ENCODE measurements around the gene KLHL11. TPM values are rescaled to one million over a fixed set of nuclear protein-coding genes. Genes with fewer than 3 reads are reported as not detected.

Gene KLHL11
- total RNA-seq, 1 donor from 2014 or later: 9.0 TPM

- Mint-ChIP-seq H3K27ac (ENCODE audit: unreplicated experiment) (no peak overlapping the region), H3K4me1 (ENCODE audit: unreplicated experiment) (no peaks in the 10 kb centered on the region), H3K36me3 (ENCODE audit: low read depth, unreplicated experiment) (peaks cover 69% of the 10 kb centered on the region), H3K27me3 (ENCODE audit: unreplicated experiment) (peaks cover 5% of the 10 kb centered on the region), H3K4me3 (ENCODE audit: unreplicated experiment) (peak overlapping the region; percentile 47), H3K9me3 (ENCODE audit: unreplicated experiment) (no peaks in the 10 kb centered on the region)
- no peak for DNase-seq (ENCODE audit: low spot score)
- TF ChIP-seq CTCF (IDR thresholded peaks at IDR 0.05; ENCODE audit: unreplicated experiment): no peak
Observed at GRCh38 chr17:41906465-41907184, 41.4 kb upstream of the KLHL11 start.

- DNase-seq (ENCODE audit: low spot score): no peak
- Mint-ChIP-seq H3K4me1 (ENCODE audit: unreplicated experiment) (no peaks in the 10 kb centered on the region), H3K9me3 (ENCODE audit: unreplicated experiment) (no peaks in the 10 kb centered on the region), H3K27me3 (ENCODE audit: unreplicated experiment) (peaks cover 5% of the 10 kb centered on the region), H3K27ac (ENCODE audit: unreplicated experiment) (no peak overlapping the region), H3K36me3 (ENCODE audit: low read depth, unreplicated experiment) (peaks cover 73% of the 10 kb centered on the region), H3K4me3 (ENCODE audit: unreplicated experiment) (peak overlapping the region; percentile 42)
- TF ChIP-seq CTCF (IDR thresholded peaks at IDR 0.05; ENCODE audit: unreplicated experiment): no peak
Observed at GRCh38 chr17:41905172-41905571, 39.9 kb upstream of the KLHL11 start.

DNA sequence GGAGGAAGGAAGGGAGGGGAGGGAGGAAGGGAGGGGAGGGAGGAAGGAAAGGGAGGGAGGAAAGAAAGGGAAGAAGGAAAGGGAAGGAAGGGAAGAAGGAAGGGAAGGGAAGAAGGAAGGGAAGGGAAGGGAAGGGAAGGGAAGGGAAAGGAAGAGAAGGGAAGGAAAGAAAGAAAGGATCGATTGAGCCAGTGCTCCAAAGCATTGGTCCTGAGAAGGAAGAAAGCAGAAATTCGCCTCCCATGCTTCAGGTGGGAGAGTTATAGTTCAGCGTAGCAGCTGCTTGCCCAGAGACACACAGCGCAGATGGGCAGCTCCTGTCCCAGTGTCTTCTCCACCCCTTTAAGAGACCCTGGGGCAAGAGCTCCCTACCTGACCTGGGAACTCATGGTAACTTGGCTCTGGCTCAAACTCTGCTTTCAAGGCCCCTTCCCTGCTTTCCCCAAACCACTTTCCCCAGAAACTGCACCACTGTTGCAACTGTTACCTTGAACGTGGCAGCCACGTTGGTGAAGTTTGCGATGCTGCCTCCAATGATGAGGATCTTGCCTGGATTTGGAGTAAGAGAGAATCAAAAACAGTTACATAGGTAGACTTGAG is 39.1 kb upstream of the KLHL11 start:
- peaks cover 3% of the 10 kb centered on the region for H3K27me3 Mint-ChIP-seq (ENCODE audit: unreplicated experiment)
- no peaks in the 10 kb centered on the region for H3K9me3 Mint-ChIP-seq (ENCODE audit: unreplicated experiment)
- H3K4me1 Mint-ChIP-seq (ENCODE audit: unreplicated experiment): peaks cover 3% of the 10 kb centered on the region
- no peak overlapping the region for H3K27ac Mint-ChIP-seq (ENCODE audit: unreplicated experiment)
- peaks cover 68% of the 10 kb centered on the region for H3K36me3 Mint-ChIP-seq (ENCODE audit: low read depth, unreplicated experiment)
- DNase-seq (ENCODE audit: low spot score): no peak
- peak overlapping the region; percentile 65 for H3K4me3 Mint-ChIP-seq (ENCODE audit: unreplicated experiment)
- no peak for TF ChIP-seq CTCF (IDR thresholded peaks at IDR 0.05; ENCODE audit: unreplicated experiment)

DNA sequence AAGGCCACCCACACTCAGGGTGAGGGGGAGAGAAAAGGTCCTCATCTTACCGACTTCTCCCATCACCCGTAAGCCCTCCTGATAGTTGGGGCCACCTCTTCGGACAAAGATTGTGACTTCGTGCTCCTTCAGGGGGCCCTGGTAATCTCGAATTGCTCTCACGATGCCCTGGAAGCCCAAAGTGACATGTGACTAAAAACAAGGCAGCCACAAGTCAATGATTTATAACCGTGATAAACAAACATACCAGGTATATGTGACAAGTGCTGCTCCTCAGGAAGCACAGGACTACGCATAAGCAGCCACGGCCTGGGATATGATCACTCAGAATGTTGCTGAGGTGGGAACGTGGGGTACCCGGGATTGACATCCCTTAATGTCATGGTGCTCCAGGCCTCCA is 36.4 kb upstream of the KLHL11 start:
- H3K36me3 Mint-ChIP-seq (ENCODE audit: low read depth, unreplicated experiment): peaks cover 68% of the 10 kb centered on the region
- no peak for TF ChIP-seq CTCF (IDR thresholded peaks at IDR 0.05; ENCODE audit: unreplicated experiment)
- peaks cover under 1% of the 10 kb centered on the region for H3K27me3 Mint-ChIP-seq (ENCODE audit: unreplicated experiment)
- H3K4me1 Mint-ChIP-seq (ENCODE audit: unreplicated experiment): peaks cover 8% of the 10 kb centered on the region
- no peak for DNase-seq (ENCODE audit: low spot score)
- H3K27ac Mint-ChIP-seq (ENCODE audit: unreplicated experiment): no peak overlapping the region
- peak overlapping the region; percentile 13 for H3K4me3 Mint-ChIP-seq (ENCODE audit: unreplicated experiment)
- H3K9me3 Mint-ChIP-seq (ENCODE audit: unreplicated experiment): no peaks in the 10 kb centered on the region

DNA sequence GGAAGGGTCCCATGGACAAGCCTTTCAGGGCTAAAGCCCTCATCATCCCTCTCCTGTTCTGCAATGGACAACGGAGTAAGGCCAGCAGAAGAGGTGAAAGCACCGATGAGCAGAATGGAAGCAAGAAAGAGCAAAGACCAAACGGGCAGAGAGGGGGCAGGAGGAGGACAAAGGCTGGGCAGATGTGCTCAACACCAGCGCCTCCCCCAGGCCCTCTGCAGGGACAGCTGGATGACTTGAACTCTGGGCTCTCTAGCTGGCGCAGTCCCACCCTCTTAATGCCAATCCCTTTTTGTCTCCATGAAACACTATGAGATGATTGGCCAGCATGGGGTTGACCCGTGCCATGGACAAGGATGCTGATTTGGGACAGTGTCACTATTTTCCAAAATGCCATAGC is 31.5 kb upstream of the KLHL11 start:
- no peaks in the 10 kb centered on the region for H3K9me3 Mint-ChIP-seq (ENCODE audit: unreplicated experiment)
- peaks cover 68% of the 10 kb centered on the region for H3K36me3 Mint-ChIP-seq (ENCODE audit: low read depth, unreplicated experiment)
- no peak for DNase-seq (ENCODE audit: low spot score)
- H3K4me1 Mint-ChIP-seq (ENCODE audit: unreplicated experiment): peaks cover 10% of the 10 kb centered on the region
- no peak for TF ChIP-seq CTCF (IDR thresholded peaks at IDR 0.05; ENCODE audit: unreplicated experiment)
- no peaks in the 10 kb centered on the region for H3K27me3 Mint-ChIP-seq (ENCODE audit: unreplicated experiment)
- peak overlapping the region; percentile 77 for H3K4me3 Mint-ChIP-seq (ENCODE audit: unreplicated experiment)
- no peak overlapping the region for H3K27ac Mint-ChIP-seq (ENCODE audit: unreplicated experiment)

All from endothelial cell (in vitro differentiated cells).